A549 (cell line): ENCODE data around the gene TMEM168.

ENCODE experiments used
- EP300 ChIP-seq, 2 experiments: fragments of >200 bp; sonication (Bioruptor Twin); formaldehyde crosslinking; IDR thresholded peaks; 2 replicates in 1 of 2; 3 replicates in 1 of 2; pipeline ENCODE4 v1.6.1; 2016 to 2017
- GATA3 ChIP-seq: IDR thresholded peaks from 2 replicates; pipeline ENCODE4 v1.6.1; 2012; ENCODE audit warnings: borderline replicate concordance
- JUNB ChIP-seq: fragments of >200 bp; sonication (Bioruptor Twin); formaldehyde crosslinking; IDR thresholded peaks from 2 replicates; pipeline ENCODE4 v1.6.1; 2016
- POLR2A ChIP-seq: IDR thresholded peaks from 2 replicates; pipeline ENCODE4 v1.6.1; 2012; ENCODE audit warnings: mild to moderate bottlenecking, low read length
- RAD21 ChIP-seq, 2 experiments: fragments of >200 bp in 1 of 2; sonication (Bioruptor Twin) in 1 of 2; formaldehyde crosslinking in 1 of 2; IDR thresholded peaks in 1 of 2; conservative IDR thresholded peaks in 1 of 2; 2 replicates in 1 of 2; 3 replicates in 1 of 2; pipeline ENCODE4 v1.6.1; 2012 to 2018; ENCODE audit warnings: inconsistent platforms in 1 of 2
- RCOR1 ChIP-seq: fragments of 150-350 bp; IDR thresholded peaks from 2 replicates; pipeline ENCODE4 v1.6.1; 2014; ENCODE audit warnings: antibody characterized with exemption, low read length, low read depth
- RFX5 ChIP-seq: fragments of 450-650 bp; IDR thresholded peaks from 2 replicates; pipeline ENCODE4 v1.7.1; 2014; ENCODE audit warnings: antibody characterized with exemption, mild to moderate bottlenecking, moderate library complexity
- TF ChIP-seq, protein P1 (sequence below): fragments of 450-650 bp; IDR thresholded peaks from 2 replicates; pipeline ENCODE4 v1.6.1; 2014; ENCODE audit warnings: antibody characterized with exemption
- TF ChIP-seq, protein P2 (sequence below): fragments of 150-350 bp; IDR thresholded peaks from 2 replicates; pipeline ENCODE4 v1.6.1; 2014; ENCODE audit warnings: low read depth, mild to moderate bottlenecking, low read length
- TF ChIP-seq, protein P3 (sequence below): IDR thresholded peaks from 2 replicates; pipeline ENCODE4 v1.6.1; 2012; ENCODE audit warnings: low read depth, borderline replicate concordance
- TF ChIP-seq, protein P4 (sequence below): fragments of >200 bp; sonication (Bioruptor Twin); formaldehyde crosslinking; IDR thresholded peaks from 3 replicates; pipeline ENCODE4 v1.5.1; 2016

DNA sequence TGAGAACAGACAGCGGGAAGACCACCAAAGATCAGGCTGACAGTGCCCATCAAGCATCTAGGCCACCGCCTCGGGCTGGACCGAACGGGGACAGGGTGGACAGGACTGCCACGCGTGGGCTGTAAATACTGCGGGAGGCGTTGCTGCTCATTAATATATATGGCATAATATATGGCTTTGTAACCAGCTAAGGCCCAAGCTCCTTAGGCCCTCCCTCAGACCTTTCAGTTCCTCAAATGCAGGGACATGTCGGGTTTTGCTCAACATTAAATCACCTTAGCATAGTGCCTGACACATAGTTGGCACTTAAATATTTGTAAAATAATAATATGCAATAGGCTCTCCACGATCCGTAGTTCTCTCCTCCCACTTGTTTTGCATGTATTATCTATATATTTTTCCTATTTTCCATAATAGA lies 402 bp upstream of the TMEM168 start:
- no peak for TF ChIP-seq EP300 (IDR thresholded peaks at IDR 0.05)
- no peak for TF ChIP-seq RFX5
- TF ChIP-seq, protein P1, sequence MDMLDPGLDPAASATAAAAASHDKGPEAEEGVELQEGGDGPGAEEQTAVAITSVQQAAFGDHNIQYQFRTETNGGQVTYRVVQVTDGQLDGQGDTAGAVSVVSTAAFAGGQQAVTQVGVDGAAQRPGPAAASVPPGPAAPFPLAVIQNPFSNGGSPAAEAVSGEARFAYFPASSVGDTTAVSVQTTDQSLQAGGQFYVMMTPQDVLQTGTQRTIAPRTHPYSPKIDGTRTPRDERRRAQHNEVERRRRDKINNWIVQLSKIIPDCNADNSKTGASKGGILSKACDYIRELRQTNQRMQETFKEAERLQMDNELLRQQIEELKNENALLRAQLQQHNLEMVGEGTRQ, result no peak
- TF ChIP-seq RCOR1, result no peak
- TF ChIP-seq POLR2A, result no peak
- TF ChIP-seq, protein P2, sequence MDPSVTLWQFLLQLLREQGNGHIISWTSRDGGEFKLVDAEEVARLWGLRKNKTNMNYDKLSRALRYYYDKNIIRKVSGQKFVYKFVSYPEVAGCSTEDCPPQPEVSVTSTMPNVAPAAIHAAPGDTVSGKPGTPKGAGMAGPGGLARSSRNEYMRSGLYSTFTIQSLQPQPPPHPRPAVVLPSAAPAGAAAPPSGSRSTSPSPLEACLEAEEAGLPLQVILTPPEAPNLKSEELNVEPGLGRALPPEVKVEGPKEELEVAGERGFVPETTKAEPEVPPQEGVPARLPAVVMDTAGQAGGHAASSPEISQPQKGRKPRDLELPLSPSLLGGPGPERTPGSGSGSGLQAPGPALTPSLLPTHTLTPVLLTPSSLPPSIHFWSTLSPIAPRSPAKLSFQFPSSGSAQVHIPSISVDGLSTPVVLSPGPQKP, result no peak
- TF ChIP-seq RAD21 (conservative IDR thresholded peaks at IDR 0.05 in 1 of 2, IDR thresholded peaks at IDR 0.05 in 1 of 2), result no peak
- TF ChIP-seq, protein P3, sequence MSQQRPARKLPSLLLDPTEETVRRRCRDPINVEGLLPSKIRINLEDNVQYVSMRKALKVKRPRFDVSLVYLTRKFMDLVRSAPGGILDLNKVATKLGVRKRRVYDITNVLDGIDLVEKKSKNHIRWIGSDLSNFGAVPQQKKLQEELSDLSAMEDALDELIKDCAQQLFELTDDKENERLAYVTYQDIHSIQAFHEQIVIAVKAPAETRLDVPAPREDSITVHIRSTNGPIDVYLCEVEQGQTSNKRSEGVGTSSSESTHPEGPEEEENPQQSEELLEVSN, result no peak
- TF ChIP-seq, protein P4, sequence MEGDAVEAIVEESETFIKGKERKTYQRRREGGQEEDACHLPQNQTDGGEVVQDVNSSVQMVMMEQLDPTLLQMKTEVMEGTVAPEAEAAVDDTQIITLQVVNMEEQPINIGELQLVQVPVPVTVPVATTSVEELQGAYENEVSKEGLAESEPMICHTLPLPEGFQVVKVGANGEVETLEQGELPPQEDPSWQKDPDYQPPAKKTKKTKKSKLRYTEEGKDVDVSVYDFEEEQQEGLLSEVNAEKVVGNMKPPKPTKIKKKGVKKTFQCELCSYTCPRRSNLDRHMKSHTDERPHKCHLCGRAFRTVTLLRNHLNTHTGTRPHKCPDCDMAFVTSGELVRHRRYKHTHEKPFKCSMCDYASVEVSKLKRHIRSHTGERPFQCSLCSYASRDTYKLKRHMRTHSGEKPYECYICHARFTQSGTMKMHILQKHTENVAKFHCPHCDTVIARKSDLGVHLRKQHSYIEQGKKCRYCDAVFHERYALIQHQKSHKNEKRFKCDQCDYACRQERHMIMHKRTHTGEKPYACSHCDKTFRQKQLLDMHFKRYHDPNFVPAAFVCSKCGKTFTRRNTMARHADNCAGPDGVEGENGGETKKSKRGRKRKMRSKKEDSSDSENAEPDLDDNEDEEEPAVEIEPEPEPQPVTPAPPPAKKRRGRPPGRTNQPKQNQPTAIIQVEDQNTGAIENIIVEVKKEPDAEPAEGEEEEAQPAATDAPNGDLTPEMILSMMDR, result no peak
- no peak for TF ChIP-seq GATA3
- TF ChIP-seq JUNB, result no peak
